ENCODE data around the gene UGT3A1.
"Not testable (repeated sequence)": the region's sequence is repeated elsewhere in the genome, so short reads cannot be mapped to it uniquely, and the experiment has no call there.

DNA sequence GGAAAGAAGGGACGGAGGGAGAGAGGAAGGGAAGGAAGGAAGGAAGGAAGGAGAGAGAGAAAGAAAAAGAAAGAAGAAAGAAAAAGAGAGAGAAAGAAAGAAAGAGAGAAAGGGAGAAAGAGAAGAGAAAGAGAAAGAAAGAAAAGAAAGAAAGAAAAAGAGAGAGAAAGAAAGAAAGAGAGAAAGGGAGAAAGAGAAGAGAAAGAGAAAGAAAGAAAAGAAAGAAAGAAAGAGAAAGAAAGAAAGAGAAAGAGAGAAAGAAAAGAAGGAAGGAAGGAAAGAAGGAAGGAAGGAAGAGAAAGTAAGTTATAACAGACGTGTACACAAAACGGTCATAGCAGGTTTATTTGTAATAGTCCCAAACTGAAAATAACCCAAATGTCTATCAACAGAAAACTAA, 14.3 kb downstream of the UGT3A1 start:
- not testable (repeated sequence) for TF ChIP-seq CTCF (IDR thresholded peaks at IDR 0.05; ENCODE audit: low read length); EZH2 (IDR thresholded peaks at IDR 0.05; ENCODE audit: borderline replicate concordance, low read length)
